ENCODE data around the gene STYXL2. TPM values are rescaled to one million over a fixed set of nuclear protein-coding genes. Genes with fewer than 3 reads are reported as not detected.

The STYXL2 gene
- total RNA-seq, 1 experiment from 2014 or later = not detected

DNA sequence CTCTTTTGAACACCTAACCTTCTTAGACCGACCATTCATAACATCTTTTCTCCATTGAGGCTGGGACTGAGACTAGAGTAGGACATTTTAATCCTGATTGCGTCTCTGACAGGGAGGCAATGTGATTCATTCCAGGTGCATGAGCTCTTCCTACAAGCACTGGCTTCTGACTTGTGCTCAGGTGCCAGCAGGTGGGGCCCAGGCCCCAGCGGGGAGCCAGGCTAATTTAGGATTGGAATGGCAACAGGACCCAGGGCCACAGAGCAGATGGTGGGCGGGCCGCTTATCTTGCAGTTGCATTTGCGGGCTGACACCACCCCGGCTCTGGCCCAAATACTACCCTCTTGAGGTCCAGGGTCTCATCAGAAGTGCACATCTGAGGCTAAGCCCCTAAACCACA lies 7.8 kb upstream of the STYXL2 start:
- BruUV-seq (replicated peaks) = no TSS peak

DNA sequence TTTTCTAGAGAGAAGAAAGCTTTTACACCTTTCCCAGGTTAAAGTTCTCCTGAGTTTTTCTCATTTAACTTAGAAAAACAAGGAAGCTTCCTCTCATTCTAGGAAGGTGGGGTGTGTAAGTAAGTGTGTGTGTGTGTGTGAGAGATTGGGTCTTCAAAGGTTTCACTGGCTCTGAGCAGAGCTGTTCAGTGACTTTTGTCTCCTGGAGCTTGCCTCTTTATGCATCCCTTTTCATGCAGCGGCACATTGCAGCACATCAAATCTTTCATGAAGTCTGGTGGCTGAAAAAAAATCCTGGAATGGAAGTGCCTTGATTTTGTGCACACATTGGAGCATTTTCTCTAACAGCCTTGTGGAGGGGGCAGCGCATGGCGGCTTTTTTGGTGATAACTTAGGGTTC lies 7.1 kb upstream of the STYXL2 start:
- in situ Hi-C loops (cut with HindIII; ENCODE audit: low pct_unique_long_range_greater_than_20kb, low sequenced_read_pairs) = no loop called here
- no peaks in the 10 kb centered on the region for H3K36me3 ChIP-seq (ENCODE audit: control insufficient read depth, insufficient read depth, low read length)
- ATAC-seq (no peak), DNase-seq (ENCODE audit: low read depth, low spot score) (no peak)
- no peak for TF ChIP-seq POLR2AphosphoS5 (IDR thresholded peaks at IDR 0.05; ENCODE audit: low read depth, low read length)
- no peak for TF ChIP-seq SIN3A (IDR thresholded peaks at IDR 0.05; ENCODE audit: borderline replicate concordance, insufficient read depth, low read depth, low read length)
- TF ChIP-seq TCF7L2 (IDR thresholded peaks at IDR 0.05; ENCODE audit: low read depth, low read length) = no peak
- TF ChIP-seq, protein P1, sequence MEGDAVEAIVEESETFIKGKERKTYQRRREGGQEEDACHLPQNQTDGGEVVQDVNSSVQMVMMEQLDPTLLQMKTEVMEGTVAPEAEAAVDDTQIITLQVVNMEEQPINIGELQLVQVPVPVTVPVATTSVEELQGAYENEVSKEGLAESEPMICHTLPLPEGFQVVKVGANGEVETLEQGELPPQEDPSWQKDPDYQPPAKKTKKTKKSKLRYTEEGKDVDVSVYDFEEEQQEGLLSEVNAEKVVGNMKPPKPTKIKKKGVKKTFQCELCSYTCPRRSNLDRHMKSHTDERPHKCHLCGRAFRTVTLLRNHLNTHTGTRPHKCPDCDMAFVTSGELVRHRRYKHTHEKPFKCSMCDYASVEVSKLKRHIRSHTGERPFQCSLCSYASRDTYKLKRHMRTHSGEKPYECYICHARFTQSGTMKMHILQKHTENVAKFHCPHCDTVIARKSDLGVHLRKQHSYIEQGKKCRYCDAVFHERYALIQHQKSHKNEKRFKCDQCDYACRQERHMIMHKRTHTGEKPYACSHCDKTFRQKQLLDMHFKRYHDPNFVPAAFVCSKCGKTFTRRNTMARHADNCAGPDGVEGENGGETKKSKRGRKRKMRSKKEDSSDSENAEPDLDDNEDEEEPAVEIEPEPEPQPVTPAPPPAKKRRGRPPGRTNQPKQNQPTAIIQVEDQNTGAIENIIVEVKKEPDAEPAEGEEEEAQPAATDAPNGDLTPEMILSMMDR (IDR thresholded peaks at IDR 0.05) = no peak
- TF ChIP-seq, protein P2, sequence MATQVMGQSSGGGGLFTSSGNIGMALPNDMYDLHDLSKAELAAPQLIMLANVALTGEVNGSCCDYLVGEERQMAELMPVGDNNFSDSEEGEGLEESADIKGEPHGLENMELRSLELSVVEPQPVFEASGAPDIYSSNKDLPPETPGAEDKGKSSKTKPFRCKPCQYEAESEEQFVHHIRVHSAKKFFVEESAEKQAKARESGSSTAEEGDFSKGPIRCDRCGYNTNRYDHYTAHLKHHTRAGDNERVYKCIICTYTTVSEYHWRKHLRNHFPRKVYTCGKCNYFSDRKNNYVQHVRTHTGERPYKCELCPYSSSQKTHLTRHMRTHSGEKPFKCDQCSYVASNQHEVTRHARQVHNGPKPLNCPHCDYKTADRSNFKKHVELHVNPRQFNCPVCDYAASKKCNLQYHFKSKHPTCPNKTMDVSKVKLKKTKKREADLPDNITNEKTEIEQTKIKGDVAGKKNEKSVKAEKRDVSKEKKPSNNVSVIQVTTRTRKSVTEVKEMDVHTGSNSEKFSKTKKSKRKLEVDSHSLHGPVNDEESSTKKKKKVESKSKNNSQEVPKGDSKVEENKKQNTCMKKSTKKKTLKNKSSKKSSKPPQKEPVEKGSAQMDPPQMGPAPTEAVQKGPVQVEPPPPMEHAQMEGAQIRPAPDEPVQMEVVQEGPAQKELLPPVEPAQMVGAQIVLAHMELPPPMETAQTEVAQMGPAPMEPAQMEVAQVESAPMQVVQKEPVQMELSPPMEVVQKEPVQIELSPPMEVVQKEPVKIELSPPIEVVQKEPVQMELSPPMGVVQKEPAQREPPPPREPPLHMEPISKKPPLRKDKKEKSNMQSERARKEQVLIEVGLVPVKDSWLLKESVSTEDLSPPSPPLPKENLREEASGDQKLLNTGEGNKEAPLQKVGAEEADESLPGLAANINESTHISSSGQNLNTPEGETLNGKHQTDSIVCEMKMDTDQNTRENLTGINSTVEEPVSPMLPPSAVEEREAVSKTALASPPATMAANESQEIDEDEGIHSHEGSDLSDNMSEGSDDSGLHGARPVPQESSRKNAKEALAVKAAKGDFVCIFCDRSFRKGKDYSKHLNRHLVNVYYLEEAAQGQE (IDR thresholded peaks at IDR 0.05; ENCODE audit: insufficient read depth in 1 of 2, low read depth in 2 of 2, low read length in 1 of 2) = no peak
- intact Hi-C loops (cut with micrococcal nuclease; ENCODE audit: unreplicated experiment) = no loop called here
- no TSS peak for BruUV-seq (replicated peaks)
- CTCF ChIA-PET = no interaction called here
- POLR2A ChIA-PET = no interaction called here
- no peaks in the 10 kb centered on the region for H3K27me3 ChIP-seq (ENCODE audit: control insufficient read depth, insufficient read depth, low read length)
- H3K9me3 ChIP-seq (ENCODE audit: control insufficient read depth, insufficient read depth, low read depth, low read length) = no peaks in the 10 kb centered on the region
- no peak overlapping the region for H3K4me3 ChIP-seq (ENCODE audit: low read depth in 2 of 2, low read length in 2 of 2)
- H3K4me1 ChIP-seq (ENCODE audit: control insufficient read depth, insufficient read depth, low read length) = no peaks in the 10 kb centered on the region; the same call in 1 of the 2 replicates
- no peak overlapping the region for H3K27ac ChIP-seq (ENCODE audit: low read length)

More for the DNA sequence above, 7.8 kb upstream of the STYXL2 start:
- H3K9me3 ChIP-seq (ENCODE audit: control insufficient read depth, insufficient read depth, low read depth, low read length) = no peaks in the 10 kb centered on the region
- ATAC-seq = no peak
- no peak overlapping the region for H3K4me3 ChIP-seq (ENCODE audit: low read depth in 2 of 2, low read length in 2 of 2)
- H3K27ac ChIP-seq (ENCODE audit: low read length) = no peak overlapping the region
- H3K4me1 ChIP-seq (ENCODE audit: control insufficient read depth, insufficient read depth, low read length) = no peaks in the 10 kb centered on the region; the same call in 1 of the 2 replicates
- intact Hi-C loops (cut with micrococcal nuclease; ENCODE audit: unreplicated experiment) (no loop called here), in situ Hi-C loops (cut with HindIII; ENCODE audit: low pct_unique_long_range_greater_than_20kb, low sequenced_read_pairs) (no loop called here)
- TF ChIP-seq, protein P1 (IDR thresholded peaks at IDR 0.05) = no peak
- no peak for TF ChIP-seq POLR2AphosphoS5 (IDR thresholded peaks at IDR 0.05; ENCODE audit: low read depth, low read length)
- ChIA-PET POLR2A (no interaction called here), CTCF (no interaction called here)
- H3K36me3 ChIP-seq (ENCODE audit: control insufficient read depth, insufficient read depth, low read length) = no peaks in the 10 kb centered on the region
- H3K27me3 ChIP-seq (ENCODE audit: control insufficient read depth, insufficient read depth, low read length) = no peaks in the 10 kb centered on the region
- DNase-seq (ENCODE audit: low read depth, low spot score) = no peak

All from Panc1 (cell line).